IMR-90 (cell line): ENCODE data around the gene ABHD15. TPM values are rescaled to one million over a fixed set of nuclear protein-coding genes. Genes with fewer than 3 reads are reported as not detected.

Experiments used
- ATAC-seq: fragments of 200-7000 bp; cut with Tn5 transposase; 2 replicates; pipeline ENCODE4 v1.9.1; 2020; ENCODE audit warnings: low read depth, mild to moderate bottlenecking, moderate library complexity
- BruUV-seq: library from RNA; stranded (reverse); fragments of 400-500 nt; replicated peaks from 2 replicates; lab custom pipeline; 2021; lab: Mats Ljungman, UMichigan
- CTCF ChIA-PET: fragments of 300-600 bp; formaldehyde crosslinking; extraction: SDS; loops from one replicate; lab custom pipeline; 2021; ENCODE audit warnings: antibody characterized with exemption; lab: Yijun Ruan, JAX
- POLR2A ChIA-PET: fragments of 300-600 bp; sonication (Branson Sonifier 250); formaldehyde crosslinking; loops from one replicate; lab custom pipeline; 2022; ENCODE audit warnings: antibody characterized with exemption; ENCODE audit not compliant: unreplicated experiment; lab: Charles Lee
- DNase-seq: peaks from one replicate; pipeline ENCODE4 v3.0.0; 2013
- H2AFZ ChIP-seq: replicated peaks from 2 replicates; pipeline ENCODE3; 2013; ENCODE audit warnings: low read length, mild to moderate bottlenecking; ENCODE audit not compliant: poor library complexity
- H2AK5ac ChIP-seq: 2 replicates; pipeline ENCODE4 v1.6.1; 2013; ENCODE audit warnings: low read depth, low read length, inconsistent platforms
- H2AK9ac ChIP-seq: replicated peaks from 2 replicates; pipeline ENCODE3; 2013; ENCODE audit warnings: mild to moderate bottlenecking, low read depth, low read length, moderate library complexity; ENCODE audit not compliant: poor library complexity
- H2BK120ac ChIP-seq: 2 replicates; pipeline ENCODE4 v1.6.1; 2013; ENCODE audit warnings: low read depth, low read length, inconsistent platforms
- H2BK15ac ChIP-seq: 3 replicates; pipeline ENCODE4 v1.6.1; 2013; ENCODE audit warnings: low read depth, low read length, inconsistent platforms
- H2BK20ac ChIP-seq: 2 replicates; pipeline ENCODE4 v1.6.1; 2013; ENCODE audit warnings: low read depth, mild to moderate bottlenecking, inconsistent platforms, low read length, moderate library complexity
- H2BK5ac ChIP-seq: 2 replicates; pipeline ENCODE4 v1.6.1; 2013; ENCODE audit warnings: mild to moderate bottlenecking, low read depth, low read length, inconsistent platforms; ENCODE audit not compliant: poor library complexity, severe bottlenecking
- H3K14ac ChIP-seq: replicated peaks from 2 replicates; pipeline ENCODE4 v1.6.1; 2013; ENCODE audit warnings: low read depth, low read length, inconsistent platforms
- H3K18ac ChIP-seq: 2 replicates; pipeline ENCODE4 v1.6.1; 2013; ENCODE audit warnings: low read depth, low read length, control low read depth
- H3K23ac ChIP-seq: 2 replicates; pipeline ENCODE4 v1.6.1; 2013; ENCODE audit warnings: low read depth, low read length, inconsistent platforms
- H3K27ac ChIP-seq: 2 replicates; pipeline ENCODE4 v1.5.1; 2013; ENCODE audit warnings: mild to moderate bottlenecking, control low read depth, low read length; ENCODE audit not compliant: insufficient read depth
- H3K27me3 ChIP-seq: 2 replicates; pipeline ENCODE4 v1.6.1; 2013; ENCODE audit warnings: low read length; ENCODE audit not compliant: control insufficient read depth, insufficient read depth
- H3K36me3 ChIP-seq: 2 replicates; pipeline ENCODE4 v1.6.1; 2013; ENCODE audit warnings: low read length, mixed read lengths; ENCODE audit not compliant: control insufficient read depth, insufficient read depth
- H3K4ac ChIP-seq: 2 replicates; pipeline ENCODE4 v1.6.1; 2013; ENCODE audit warnings: low read depth, low read length, inconsistent platforms
- H3K4me1 ChIP-seq: 2 replicates; pipeline ENCODE4 v1.6.1; 2013; ENCODE audit warnings: low read length, mixed read lengths; ENCODE audit not compliant: control insufficient read depth, insufficient read depth
- H3K4me2 ChIP-seq: 2 replicates; pipeline ENCODE4 v1.6.1; 2013; ENCODE audit warnings: low read depth, mild to moderate bottlenecking, control low read depth, low read length, moderate library complexity
- H3K4me3 ChIP-seq: 2 replicates; pipeline ENCODE4 v1.5.1; 2013; ENCODE audit warnings: low read depth, mild to moderate bottlenecking, control low read depth, low read length, moderate library complexity; ENCODE audit not compliant: insufficient read depth
- H3K56ac ChIP-seq: 2 replicates; pipeline ENCODE4 v1.6.1; 2013; ENCODE audit warnings: low read length, inconsistent platforms; ENCODE audit not compliant: insufficient read depth; ENCODE audit errors: extremely low read depth
- H3K79me1 ChIP-seq, 2 experiments: 2 replicates each; pipeline ENCODE4 v1.6.1; 2013; ENCODE audit warnings: low read length in 2 of 2, inconsistent platforms in 1 of 2, low read depth in 1 of 2
- H3K9ac ChIP-seq: 2 replicates; pipeline ENCODE4 v1.6.1; 2013; ENCODE audit warnings: low read depth, low read length, control low read depth
- H3K9me1 ChIP-seq: 2 replicates; pipeline ENCODE4 v1.6.1; 2013; ENCODE audit warnings: low read length, inconsistent platforms; ENCODE audit not compliant: insufficient read depth
- H3K9me3 ChIP-seq: 2 replicates; pipeline ENCODE4 v1.6.1; 2013; ENCODE audit warnings: low read length; ENCODE audit not compliant: control insufficient read depth, insufficient read depth
- H4K20me1 ChIP-seq: 2 replicates; pipeline ENCODE4 v1.6.1; 2013; ENCODE audit warnings: low read length, inconsistent platforms; ENCODE audit not compliant: insufficient read depth
- H4K5ac ChIP-seq: 2 replicates; pipeline ENCODE4 v1.6.1; 2013; ENCODE audit warnings: mild to moderate bottlenecking, low read depth, low read length, control low read depth
- H4K8ac ChIP-seq, 2 experiments: 2 replicates each; pipeline ENCODE4 v1.6.1; 2013; ENCODE audit warnings: low read depth in 2 of 2, low read length in 2 of 2, control low read depth in 1 of 2, inconsistent platforms in 1 of 2
- H4K91ac ChIP-seq: 2 replicates; pipeline ENCODE4 v1.6.1; 2013; ENCODE audit warnings: low read depth, low read length, inconsistent platforms; ENCODE audit not compliant: insufficient read depth
- BHLHE40 ChIP-seq: fragments of 150-350 bp; IDR thresholded peaks from 2 replicates; pipeline ENCODE4 v1.6.1; 2016; ENCODE audit warnings: mild to moderate bottlenecking, low read depth, low read length
- CEBPB ChIP-seq: IDR thresholded peaks from 2 replicates; pipeline ENCODE4 v1.6.1; 2012; ENCODE audit warnings: low read depth, low read length, improper control_type of control experiment
- CHD1 ChIP-seq: IDR thresholded peaks from 2 replicates; pipeline ENCODE4 v1.6.1; 2012; ENCODE audit warnings: low read depth, low read length, improper control_type of control experiment
- ELK1 ChIP-seq: fragments of 150-350 bp; IDR thresholded peaks from 2 replicates; pipeline ENCODE4 v1.6.1; 2016; ENCODE audit warnings: low read depth, mild to moderate bottlenecking, low read length, moderate library complexity, borderline replicate concordance
- FOS ChIP-seq: fragments of 150-350 bp; IDR thresholded peaks from 2 replicates; pipeline ENCODE4 v1.6.1; 2016; ENCODE audit warnings: low read depth, low read length
- MAFK ChIP-seq: IDR thresholded peaks from 2 replicates; pipeline ENCODE4 v1.6.1; 2012; ENCODE audit warnings: low read depth, low read length, improper control_type of control experiment
- MAZ ChIP-seq: IDR thresholded peaks from 2 replicates; pipeline ENCODE4 v1.6.1; 2012; ENCODE audit warnings: low read depth, mild to moderate bottlenecking, low read length, improper control_type of control experiment, moderate library complexity, borderline replicate concordance
- MXI1 ChIP-seq: IDR thresholded peaks from 2 replicates; pipeline ENCODE4 v1.6.1; 2012; ENCODE audit warnings: low read depth, mild to moderate bottlenecking, low read length, moderate library complexity, borderline replicate concordance
- NFE2L2 ChIP-seq: fragments of 150-350 bp; IDR thresholded peaks from 2 replicates; pipeline ENCODE4 v1.6.1; 2016; ENCODE audit warnings: low read depth, mild to moderate bottlenecking, low read length
- POLR2A ChIP-seq: IDR thresholded peaks from 2 replicates; pipeline ENCODE4 v1.6.1; 2012; ENCODE audit warnings: mild to moderate bottlenecking, low read depth, low read length
- RAD21 ChIP-seq: IDR thresholded peaks from 2 replicates; pipeline ENCODE4 v1.6.1; 2012; ENCODE audit warnings: low read length, improper control_type of control experiment
- RCOR1 ChIP-seq: IDR thresholded peaks from 2 replicates; pipeline ENCODE4 v1.6.1; 2012; ENCODE audit warnings: mild to moderate bottlenecking, low read length, improper control_type of control experiment; ENCODE audit not compliant: insufficient replicate concordance
- RFX5 ChIP-seq: IDR thresholded peaks from 2 replicates; pipeline ENCODE4 v1.8.0; 2012; ENCODE audit warnings: low read depth, mild to moderate bottlenecking, low read length, moderate library complexity
- SMC3 ChIP-seq: fragments of 150-350 bp; IDR thresholded peaks from 2 replicates; pipeline ENCODE4 v1.6.1; 2016; ENCODE audit warnings: low read depth, mild to moderate bottlenecking, antibody characterized with exemption, low read length, moderate library complexity
- WGBS, 2 experiments: methylation state at CpG; one replicate each; pipeline versions ENCODE4 v1.1.5 to v1.1.7; 2013; ENCODE audit warnings: missing lambda C conversion rate in 2 of 2; ENCODE audit not compliant: insufficient read length in 1 of 2; ENCODE audit errors: extremely low coverage in 2 of 2; 5-methylcytosine and 5-hydroxymethylcytosine counted together
- dilution Hi-C: fragments of 300-500 bp; cut with HindIII; formaldehyde crosslinking; loops from one replicate; pipeline ENCODE4 v1.14.3; 2018; ENCODE audit warnings: low sequenced_read_pairs; ENCODE audit not compliant: unreplicated experiment
- in situ Hi-C: fragments of 300-500 bp; cut with MboI; formaldehyde crosslinking; loops from 3 replicates; pipeline ENCODE4 v1.14.3; 2019; ENCODE audit warnings: low sequenced_read_pairs, inconsistent platforms, mixed read lengths
- intact Hi-C: fragments of 100-400 bp; cut with micrococcal nuclease; formaldehyde crosslinking; loops from 2 replicates; pipeline ENCODE4 v1.10.0; 2022
- polyA plus RNA-seq, 3 experiments: library from polyadenylated mRNA; depleted of rRNA; stranded (reverse); fragments of >200 nt; gene quantifications; 2 replicates each; pipeline ENCODE4 v1.2.3, GENCODE V29; 2012; ENCODE audit warnings: low replicate concordance in 1 of 3
- total RNA-seq: library from RNA; depleted of rRNA; stranded (reverse); fragments of >200 nt; gene quantifications from 2 replicates; pipeline ENCODE4 v1.2.3, GENCODE V29; 2012
- TF ChIP-seq, protein P1 (sequence below): conservative IDR thresholded peaks from 2 replicates; pipeline ENCODE4 v1.5.1; 2012; ENCODE audit warnings: mild to moderate bottlenecking, low read depth, low read length, improper control_type of control experiment
- TF ChIP-seq, protein P2 (sequence below): fragments of 150-350 bp; IDR thresholded peaks from 2 replicates; pipeline ENCODE4 v1.6.1; 2017; ENCODE audit warnings: mild to moderate bottlenecking, antibody characterized with exemption, low read length, low read depth

The ABHD15 gene
- total and polyA plus RNA-seq, 2 of the 4 experiments (the other 2 are of a cell fraction): 3.2 to 4.6 TPM

GRCh38 chr17:29518359-29518758, 48.5 kb downstream of the ABHD15 start:
- intact Hi-C loops: no loop called here
- no peak overlapping the region for H3K56ac ChIP-seq
- no peak overlapping the region for H3K4ac ChIP-seq
- no peak overlapping the region for H2AK5ac ChIP-seq
- no peak overlapping the region for H2BK20ac ChIP-seq
- H2BK120ac ChIP-seq: no peak overlapping the region
- H4K20me1 ChIP-seq: no peaks in the 10 kb centered on the region; the same call in none of the 2 replicates
- DNase-seq: no peak
- no peaks in the 10 kb centered on the region for H3K9me3 ChIP-seq
- H4K8ac ChIP-seq: no peak overlapping the region
- H2AFZ ChIP-seq: no peak overlapping the region
- no peak overlapping the region for H2BK15ac ChIP-seq
- BruUV-seq: no TSS peak
- no peak overlapping the region for H3K4me2 ChIP-seq
- no peak overlapping the region for H4K5ac ChIP-seq
- TF ChIP-seq RAD21: no peak
- TF ChIP-seq, protein P1, sequence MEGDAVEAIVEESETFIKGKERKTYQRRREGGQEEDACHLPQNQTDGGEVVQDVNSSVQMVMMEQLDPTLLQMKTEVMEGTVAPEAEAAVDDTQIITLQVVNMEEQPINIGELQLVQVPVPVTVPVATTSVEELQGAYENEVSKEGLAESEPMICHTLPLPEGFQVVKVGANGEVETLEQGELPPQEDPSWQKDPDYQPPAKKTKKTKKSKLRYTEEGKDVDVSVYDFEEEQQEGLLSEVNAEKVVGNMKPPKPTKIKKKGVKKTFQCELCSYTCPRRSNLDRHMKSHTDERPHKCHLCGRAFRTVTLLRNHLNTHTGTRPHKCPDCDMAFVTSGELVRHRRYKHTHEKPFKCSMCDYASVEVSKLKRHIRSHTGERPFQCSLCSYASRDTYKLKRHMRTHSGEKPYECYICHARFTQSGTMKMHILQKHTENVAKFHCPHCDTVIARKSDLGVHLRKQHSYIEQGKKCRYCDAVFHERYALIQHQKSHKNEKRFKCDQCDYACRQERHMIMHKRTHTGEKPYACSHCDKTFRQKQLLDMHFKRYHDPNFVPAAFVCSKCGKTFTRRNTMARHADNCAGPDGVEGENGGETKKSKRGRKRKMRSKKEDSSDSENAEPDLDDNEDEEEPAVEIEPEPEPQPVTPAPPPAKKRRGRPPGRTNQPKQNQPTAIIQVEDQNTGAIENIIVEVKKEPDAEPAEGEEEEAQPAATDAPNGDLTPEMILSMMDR: no peak
- no peak for TF ChIP-seq BHLHE40
- TF ChIP-seq SMC3: no peak
- no peak for TF ChIP-seq POLR2A
- no peak for TF ChIP-seq MAZ
- TF ChIP-seq MXI1: no peak
- TF ChIP-seq RFX5: no peak
- no peak for TF ChIP-seq FOS
- no peak for TF ChIP-seq NFE2L2
- TF ChIP-seq CEBPB: no peak
- no peak for TF ChIP-seq CHD1
- TF ChIP-seq MAFK: no peak
- TF ChIP-seq, protein P2, sequence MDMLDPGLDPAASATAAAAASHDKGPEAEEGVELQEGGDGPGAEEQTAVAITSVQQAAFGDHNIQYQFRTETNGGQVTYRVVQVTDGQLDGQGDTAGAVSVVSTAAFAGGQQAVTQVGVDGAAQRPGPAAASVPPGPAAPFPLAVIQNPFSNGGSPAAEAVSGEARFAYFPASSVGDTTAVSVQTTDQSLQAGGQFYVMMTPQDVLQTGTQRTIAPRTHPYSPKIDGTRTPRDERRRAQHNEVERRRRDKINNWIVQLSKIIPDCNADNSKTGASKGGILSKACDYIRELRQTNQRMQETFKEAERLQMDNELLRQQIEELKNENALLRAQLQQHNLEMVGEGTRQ: no peak
- no peak for TF ChIP-seq ELK1
- TF ChIP-seq RCOR1: no peak
- no peak overlapping the region for H3K27ac ChIP-seq
- no CpG with 5 or more reads among the region's 1 CpG for WGBS, 2 experiments
- no peak overlapping the region for H2AK9ac ChIP-seq
- H3K9me1 ChIP-seq: 0 out of 2 replicates have a peak, but pooled peaks cover 8% of the 10 kb centered on the region
- ChIA-PET POLR2A (no interaction called here), CTCF (no interaction called here)
- no peak overlapping the region for H3K18ac ChIP-seq
- peaks cover 51% of the 10 kb centered on the region for H3K36me3 ChIP-seq
- peaks cover 2% of the 10 kb centered on the region for H3K4me1 ChIP-seq
- peaks cover 7 to 31% of the 10 kb centered on the region in 2 experiments for H3K79me1 ChIP-seq
- no peak overlapping the region for H2BK5ac ChIP-seq
- H3K23ac ChIP-seq: no peak overlapping the region
- no peaks in the 10 kb centered on the region for H3K27me3 ChIP-seq
- in situ Hi-C loops: no loop called here
- H4K91ac ChIP-seq: no peak overlapping the region
- no peak for ATAC-seq
- dilution Hi-C loops: no loop called here
- H3K9ac ChIP-seq: no peak overlapping the region
- H3K14ac ChIP-seq: no peak overlapping the region
- H3K4me3 ChIP-seq: no peak overlapping the region
